Measurements from ENCODE around the gene SUSD1. TPM values are rescaled to one million over a fixed set of nuclear protein-coding genes. Genes with fewer than 3 reads are reported as not detected.

The SUSD1 gene
- total RNA-seq, 3 donors from 2014 or later: 6.4 to 17.3 (median 13.1) TPM

GRCh38 chr9:112184946-112185345 lies 9.8 kb upstream of the SUSD1 start:
- intact Hi-C loops (cut with DNase I; ENCODE audit: low total_unique reads): no loop called here
- Histone ChIP-seq H3K36me3 (no peaks in the 10 kb centered on the region), H3K27ac (no peak overlapping the region), H3K4me1 (no peaks in the 10 kb centered on the region), H3K4me3 (no peak overlapping the region), H3K9me3 (no peaks in the 10 kb centered on the region), H3K27me3 (no peaks in the 10 kb centered on the region)
- TF ChIP-seq POLR2AphosphoS5 (IDR thresholded peaks at IDR 0.05) (no peak), CTCF (IDR thresholded peaks at IDR 0.05) (no peak), POLR2A (IDR thresholded peaks at IDR 0.05) (no peak)
- DNase-seq (ENCODE audit: low spot score in 2 of 2): no peak

- no peak for TF ChIP-seq POLR2AphosphoS5 (IDR thresholded peaks at IDR 0.05)
- no peak for TF ChIP-seq POLR2A (IDR thresholded peaks at IDR 0.05)
- no peak for TF ChIP-seq CTCF (IDR thresholded peaks at IDR 0.05)
- Histone ChIP-seq H3K36me3 (no peaks in the 10 kb centered on the region), H3K4me1 (no peaks in the 10 kb centered on the region), H3K4me3 (no peak overlapping the region), H3K9me3 (no peaks in the 10 kb centered on the region), H3K27me3 (no peaks in the 10 kb centered on the region), H3K27ac (no peak overlapping the region)
- intact Hi-C loops (cut with DNase I; ENCODE audit: low total_unique reads): no loop called here
- no peak for DNase-seq (ENCODE audit: low spot score in 2 of 2)
Observed at GRCh38 chr9:112184221-112184620, 9.1 kb upstream of the SUSD1 start.

GRCh38 chr9:112180387-112180881 lies 5.3 kb upstream of the SUSD1 start:
- no peaks in the 10 kb centered on the region for H3K27me3 ChIP-seq

GRCh38 chr9:112179816-112180215 lies 4.7 kb upstream of the SUSD1 start:
- DNase-seq (ENCODE audit: low spot score in 2 of 2): no peak
- no peaks in the 10 kb centered on the region for H3K36me3 ChIP-seq
- no peaks in the 10 kb centered on the region for H3K9me3 ChIP-seq
- TF ChIP-seq CTCF (IDR thresholded peaks at IDR 0.05) (no peak), POLR2AphosphoS5 (IDR thresholded peaks at IDR 0.05) (no peak), POLR2A (IDR thresholded peaks at IDR 0.05) (no peak)
- H3K4me1 ChIP-seq: peaks cover 0 to 3% of the 10 kb centered on the region in 2 donors
- H3K27me3 ChIP-seq: no peaks in the 10 kb centered on the region
- no peak overlapping the region for H3K4me3 ChIP-seq
- intact Hi-C loops (cut with DNase I; ENCODE audit: low total_unique reads): no loop called here
- peak overlapping the region in 1 of 2 donors; percentile 44 for H3K27ac ChIP-seq

More at GRCh38 chr9:112180387-112180881, 5.3 kb upstream of the SUSD1 start:
- TF ChIP-seq POLR2A (IDR thresholded peaks at IDR 0.05): no peak
- no peak for TF ChIP-seq CTCF (IDR thresholded peaks at IDR 0.05)
- no peak for TF ChIP-seq POLR2AphosphoS5 (IDR thresholded peaks at IDR 0.05)
- Histone ChIP-seq H3K27ac (peak overlapping the region in 1 of 2 donors; percentile 0), H3K4me1 (no peaks in the 10 kb centered on the region), H3K9me3 (no peaks in the 10 kb centered on the region), H3K36me3 (no peaks in the 10 kb centered on the region), H3K4me3 (no peak overlapping the region)
- DNase-seq (ENCODE audit: low spot score in 2 of 2): no peak
- intact Hi-C loops (cut with DNase I; ENCODE audit: low total_unique reads): no loop called here

- no peak for TF ChIP-seq POLR2AphosphoS5 (IDR thresholded peaks at IDR 0.05)
- TF ChIP-seq CTCF (IDR thresholded peaks at IDR 0.05): no peak
- no peak for TF ChIP-seq POLR2A (IDR thresholded peaks at IDR 0.05)
- DNase-seq (ENCODE audit: low spot score in 2 of 2): no peak
- Histone ChIP-seq H3K27ac (no peak overlapping the region), H3K27me3 (no peaks in the 10 kb centered on the region), H3K36me3 (no peaks in the 10 kb centered on the region), H3K4me3 (no peak overlapping the region), H3K4me1 (peaks cover 0 to 3% of the 10 kb centered on the region in 2 donors), H3K9me3 (no peaks in the 10 kb centered on the region)
- intact Hi-C loops (cut with DNase I; ENCODE audit: low total_unique reads): no loop called here
Observed at GRCh38 chr9:112176524-112176923, 1.4 kb upstream of the SUSD1 start.
